T-helper 1 cell (primary cell): Measurements from ENCODE around the gene EHD4.

Experiments
- DNase-seq, 5 donors: peaks; one replicate each; pipeline ENCODE4 v3.0.0-alpha.2; 2012 to 2020

The EHD4 gene

DNA sequence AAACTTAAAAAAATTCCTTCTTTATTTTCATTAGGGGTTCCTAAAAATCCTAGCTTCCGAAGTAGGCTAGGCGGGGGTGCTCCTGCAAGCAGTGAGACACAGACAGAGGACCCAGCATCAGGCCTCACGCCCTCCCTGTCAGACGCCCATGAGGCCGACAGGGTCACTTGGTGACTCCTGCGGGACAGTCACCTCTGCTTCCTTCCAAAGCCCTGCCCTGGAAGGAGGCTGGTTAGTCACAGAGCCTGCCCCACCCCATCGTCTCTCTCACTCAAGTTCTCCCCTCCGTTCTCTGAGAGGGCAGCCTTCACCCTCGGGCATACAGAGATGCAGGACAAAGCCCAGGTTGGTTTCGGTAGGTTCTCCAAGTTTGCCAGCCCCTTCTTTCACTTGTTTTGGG, 38.6 kb downstream of the EHD4 start:
- no peak for DNase-seq

- no peak for DNase-seq
These were observed 39.0 kb downstream of the EHD4 start for GRCh38 chr15:41933326-41933725.

DNA sequence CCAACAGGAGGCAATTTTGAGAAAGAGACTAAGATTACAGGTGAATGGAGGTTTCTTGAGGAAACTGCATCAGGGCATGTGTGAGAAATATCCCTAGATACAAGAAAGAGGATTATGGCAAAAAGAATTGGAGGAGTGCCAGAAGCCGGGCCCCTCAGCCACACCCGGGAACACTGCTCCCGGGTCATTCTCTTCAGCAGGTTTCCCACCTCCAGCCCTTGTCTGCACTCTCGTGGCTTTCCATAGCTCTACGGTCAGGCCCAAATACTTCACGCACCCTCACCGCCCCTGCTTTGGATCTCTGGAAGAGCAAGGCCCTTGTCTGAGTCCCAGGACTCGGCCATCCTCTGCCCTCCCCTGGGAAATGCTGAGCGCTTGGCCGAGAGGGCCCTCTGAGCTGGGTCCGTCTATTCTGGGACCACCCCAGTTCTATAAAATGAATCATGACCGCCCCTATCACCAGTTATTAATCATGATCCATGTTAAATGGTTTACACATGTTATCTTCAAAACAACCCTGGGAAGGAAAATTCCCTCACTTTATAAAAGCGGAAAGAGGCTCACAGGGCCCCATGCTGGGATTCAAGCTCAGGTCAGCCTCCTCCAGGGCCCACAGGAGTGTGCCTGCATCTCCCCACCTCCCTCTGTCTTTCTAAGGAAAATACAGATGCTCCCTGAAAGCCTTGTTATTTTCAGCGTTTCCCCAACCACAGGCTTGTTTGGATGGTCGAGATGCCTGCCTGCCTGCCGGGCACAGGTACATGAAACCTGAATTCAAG, 39.7 kb downstream of the EHD4 start:
- no peak for DNase-seq

GRCh38 chr15:41932101-41932500, 40.3 kb downstream of the EHD4 start:
- DNase-seq = no peak

GRCh38 chr15:41930867-41931222, 41.5 kb downstream of the EHD4 start:
- no peak for DNase-seq

DNA sequence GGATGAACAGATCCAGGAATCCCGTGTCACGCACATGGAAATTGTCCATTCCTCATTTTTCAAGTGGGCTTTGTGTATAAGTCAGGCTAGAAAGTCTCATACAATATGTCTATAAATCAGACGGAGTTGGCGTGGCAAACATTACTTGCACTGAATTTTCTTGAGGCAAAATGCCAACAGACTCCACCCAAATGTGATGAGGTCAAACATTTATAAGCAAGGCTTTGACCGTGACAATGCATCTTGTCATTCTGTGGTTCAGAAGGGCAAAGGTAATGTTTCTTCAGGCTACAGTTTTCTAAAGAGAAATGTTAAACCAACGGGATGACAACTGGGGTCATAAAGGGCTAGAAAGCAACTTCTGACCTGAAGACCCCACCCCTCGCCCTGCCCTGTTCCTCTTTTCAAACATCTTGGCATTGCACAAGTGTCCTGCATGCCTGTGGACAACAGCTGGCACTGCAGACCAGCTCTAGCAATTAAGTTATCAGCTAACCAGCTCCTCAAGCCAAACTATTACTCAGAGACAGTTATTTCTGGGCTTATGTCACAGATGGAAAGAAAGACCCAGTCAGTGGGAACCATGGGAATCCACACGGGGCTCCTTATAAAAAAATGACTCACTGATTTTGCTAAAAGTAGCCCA, 42.0 kb downstream of the EHD4 start:
- no peak for DNase-seq

DNA sequence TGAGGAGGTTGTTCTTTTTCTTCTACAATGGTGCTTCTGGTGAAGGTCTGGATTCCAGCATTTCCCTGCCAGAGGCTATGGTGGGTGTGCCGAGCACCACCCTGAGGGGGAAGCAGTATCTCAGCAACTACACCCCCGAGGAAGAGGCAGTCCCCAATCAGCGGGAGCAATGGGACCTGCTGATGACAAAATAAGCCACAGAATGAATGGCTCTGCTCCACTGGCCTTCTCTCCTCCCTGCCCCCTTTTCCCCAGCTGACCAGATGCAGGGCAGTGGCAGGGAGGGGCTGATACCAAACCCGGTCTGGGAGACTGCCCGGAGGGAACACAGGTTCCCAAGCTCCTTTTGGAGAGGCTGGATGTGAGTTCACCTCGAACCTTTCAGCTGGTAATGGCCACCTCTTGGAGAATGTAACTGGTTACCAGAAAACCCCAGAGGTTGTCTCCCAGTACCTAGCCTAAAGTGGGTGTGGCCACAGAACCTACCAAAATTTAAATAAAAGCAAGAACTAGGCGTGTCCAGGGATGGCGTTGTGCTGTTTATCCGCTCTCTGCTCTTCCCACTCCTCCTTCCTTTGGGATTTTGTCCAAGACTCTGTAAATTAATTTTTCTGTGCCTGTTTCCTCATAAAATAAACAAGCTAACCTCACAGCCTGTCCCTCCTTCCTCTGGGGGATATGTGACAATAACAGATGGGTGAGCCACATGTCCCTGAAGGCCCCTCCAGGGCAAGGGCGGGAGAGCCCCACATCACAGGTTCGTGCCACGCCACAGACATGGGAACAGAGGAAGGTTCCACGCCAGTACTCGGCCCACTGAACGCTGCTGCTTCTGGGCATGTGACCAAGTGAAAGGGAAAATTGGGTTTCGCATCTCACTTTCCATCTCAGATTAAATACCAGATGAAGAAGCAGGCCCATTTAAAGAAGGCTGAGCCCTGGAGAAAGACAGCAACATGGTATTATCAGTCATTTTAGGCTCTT, 43.4 kb downstream of the EHD4 start:
- no peak for DNase-seq

DNA sequence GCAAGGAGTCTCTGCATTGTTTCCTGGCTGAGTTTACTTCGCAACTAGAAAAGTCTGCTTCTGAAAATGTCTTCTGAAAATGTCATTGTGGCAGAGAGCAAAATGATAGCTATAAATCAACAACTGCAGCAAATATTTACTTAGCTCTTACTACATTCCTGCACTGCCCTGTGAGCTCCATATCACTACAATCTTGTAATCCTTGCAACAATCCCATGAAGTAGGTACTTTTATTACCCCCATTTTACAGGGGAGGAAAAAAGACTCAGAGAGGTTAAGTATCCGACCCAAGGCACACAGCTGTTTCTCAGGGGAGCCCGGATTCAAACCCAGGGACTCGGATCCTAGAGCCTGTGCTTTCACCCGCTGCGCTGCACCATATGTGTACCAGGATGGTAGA, 44.3 kb downstream of the EHD4 start:
- DNase-seq = no peak

DNA sequence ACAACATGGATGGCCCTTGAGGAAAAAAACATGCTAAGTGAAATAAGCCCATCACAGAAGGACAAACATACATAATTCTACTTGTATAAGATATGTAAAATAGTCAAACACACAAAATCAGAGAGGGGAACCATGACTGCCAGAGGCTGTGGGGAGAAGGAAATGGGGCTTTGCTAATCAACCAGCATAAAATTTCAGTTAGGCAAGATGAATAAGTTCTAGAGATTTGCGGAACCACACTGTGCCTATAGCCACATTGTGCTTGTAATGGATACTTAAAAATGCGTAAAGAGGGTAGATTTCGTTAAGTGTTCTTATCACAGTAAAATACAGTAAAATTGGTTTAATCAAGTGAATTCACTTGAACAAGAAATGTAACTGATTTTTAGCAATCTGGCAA, 44.8 kb downstream of the EHD4 start:
- DNase-seq = no peak

DNA sequence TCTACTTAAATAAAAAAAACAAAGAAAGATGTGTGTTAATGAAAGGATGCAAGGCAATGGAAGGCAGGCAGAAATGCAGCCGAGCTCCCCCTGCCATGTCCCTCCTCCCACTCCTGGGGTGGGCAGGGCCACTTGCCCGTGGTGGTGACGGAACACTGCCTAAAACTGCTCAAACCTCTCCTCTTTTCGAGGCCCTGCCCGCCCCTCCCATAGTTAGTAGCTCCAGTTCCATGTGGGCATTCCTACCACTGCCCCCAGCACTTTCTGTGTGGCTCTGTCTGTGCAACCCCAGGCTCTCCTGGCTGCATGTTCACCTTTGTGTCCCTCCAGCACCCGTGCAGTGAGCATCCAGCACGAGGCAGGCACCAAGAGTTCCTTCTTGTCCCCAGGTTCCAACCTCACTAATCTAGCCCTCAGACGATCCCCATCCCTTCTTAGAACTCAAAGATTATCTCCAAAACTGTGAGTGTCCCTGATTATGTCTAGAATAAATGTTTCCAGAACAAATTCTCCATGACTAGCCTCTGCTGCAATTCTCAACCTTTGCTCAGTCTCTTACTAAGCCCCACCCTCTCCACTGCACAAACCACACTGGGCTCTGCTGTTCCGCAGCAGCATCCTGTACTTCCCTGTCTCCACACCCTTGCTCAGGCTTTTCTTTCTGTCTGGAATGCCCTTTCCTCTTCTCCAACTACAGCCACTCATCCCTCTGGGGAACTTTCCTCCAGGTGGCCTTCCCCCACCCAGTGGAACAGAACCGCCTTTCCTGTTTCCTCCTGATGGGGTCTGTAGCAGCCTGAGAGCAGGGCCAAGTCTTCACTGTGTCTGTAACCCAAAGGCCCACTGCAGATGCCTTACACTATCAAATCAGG, 45.9 kb downstream of the EHD4 start:
- DNase-seq = no peak

- no peak for DNase-seq
These were observed 47.2 kb downstream of the EHD4 start for GRCh38 chr15:41925086-41925608.

DNA sequence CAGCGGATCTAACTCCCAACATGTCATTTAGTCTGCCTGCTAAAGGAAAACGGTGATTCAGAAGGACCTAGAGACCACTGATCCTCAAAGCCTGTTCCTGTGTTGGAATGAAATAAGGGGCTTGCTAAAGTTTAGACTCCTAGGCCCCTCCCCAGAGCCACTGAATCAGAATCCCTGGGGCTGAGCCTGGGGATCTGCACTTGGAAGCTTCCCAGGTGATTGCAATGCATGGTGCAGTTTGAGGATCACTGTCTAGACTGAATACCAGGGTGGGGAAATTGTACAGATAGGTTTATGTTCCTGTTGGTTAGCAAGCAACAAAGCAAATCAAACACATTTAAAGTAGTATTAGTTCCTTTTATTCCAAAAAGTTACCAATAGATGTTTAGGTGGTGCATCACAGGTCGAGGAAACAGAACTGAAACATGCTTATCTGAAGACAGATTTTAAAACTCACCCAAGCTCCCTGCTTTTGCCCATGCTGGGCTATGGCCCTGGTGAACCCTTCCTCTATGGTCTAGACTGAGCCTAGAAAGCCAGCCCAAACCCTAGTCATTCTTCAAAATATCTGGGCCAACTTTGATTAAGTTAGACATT, 48.9 kb downstream of the EHD4 start:
- DNase-seq = no peak

DNA sequence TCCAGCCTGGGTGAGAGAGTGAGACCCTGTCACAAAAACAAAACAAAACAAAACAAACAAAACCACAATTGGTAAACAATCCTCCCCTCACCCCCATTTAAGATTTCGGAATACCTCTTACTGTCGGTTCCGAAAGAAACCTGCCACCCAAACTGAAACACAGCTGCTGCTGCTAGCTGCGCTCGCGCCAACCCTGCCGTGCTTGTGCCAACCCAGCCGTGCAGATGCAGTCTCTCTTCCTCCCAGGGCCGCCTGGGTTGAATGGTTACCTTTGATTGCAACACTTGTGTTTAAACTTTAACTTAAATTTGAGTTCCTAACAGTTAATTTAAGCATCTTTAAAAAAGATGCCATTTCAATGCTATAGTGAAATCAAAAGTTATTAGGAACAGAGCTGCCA, 50.0 kb downstream of the EHD4 start:
- DNase-seq = no peak

- no peak for DNase-seq
These were observed 50.7 kb downstream of the EHD4 start for GRCh38 chr15:41921639-41922038.

GRCh38 chr15:41921167-41921566, 51.2 kb downstream of the EHD4 start:
- no peak for DNase-seq

GRCh38 chr15:41919954-41920538, 52.3 kb downstream of the EHD4 start:
- DNase-seq = no peak

- no peak for DNase-seq
These were observed 53.0 kb downstream of the EHD4 start for GRCh38 chr15:41919201-41919820.

DNA sequence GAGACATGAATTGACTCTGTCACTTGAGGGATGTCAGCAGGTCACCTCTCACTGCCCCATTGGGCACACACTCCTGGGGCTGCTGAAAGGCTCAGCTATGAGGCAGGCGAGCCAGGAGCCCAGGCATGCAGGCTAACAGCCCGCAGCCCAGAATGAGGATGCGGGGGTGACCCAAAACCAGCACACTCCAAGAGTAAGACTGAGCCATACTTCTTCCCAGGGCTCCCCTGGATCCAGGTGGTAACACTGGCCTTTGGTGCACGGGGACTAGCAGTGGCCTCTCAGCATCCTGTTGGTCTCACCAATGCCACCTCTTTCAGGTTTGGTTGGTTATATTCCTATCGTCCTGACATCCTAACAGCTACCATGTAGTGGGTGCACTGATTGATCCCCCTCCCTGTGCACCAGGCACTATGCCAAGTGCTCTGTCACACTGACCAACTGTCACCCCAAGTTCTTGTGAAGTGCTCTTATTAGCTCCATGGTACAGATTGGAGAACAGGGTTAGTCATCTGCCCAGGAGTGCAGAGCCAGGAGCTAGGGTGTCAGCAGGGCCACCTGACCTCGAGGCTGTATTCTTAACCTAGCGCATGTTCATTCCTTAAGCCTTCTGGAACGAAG, 53.7 kb downstream of the EHD4 start:
- DNase-seq = no peak

GRCh38 chr15:41917767-41918430, 54.5 kb downstream of the EHD4 start:
- no peak for DNase-seq
